ENCODE results near the gene GRK5. TPM values are rescaled to one million over a fixed set of nuclear protein-coding genes. Genes with fewer than 3 reads are reported as not detected.
A peak's percentile ranks its signal among the peaks of the same experiment; 100 is the strongest.

The GRK5 gene
- total RNA-seq, 2 donors from 2014 or later, result 85.3 to 90.2 TPM

GRCh38 chr10:119301397-119301796 is 94.0 kb downstream of the GRK5 start:
- no peak for TF ChIP-seq CTCF (IDR thresholded peaks at IDR 0.05)
- peaks cover 36 to 89% of the 10 kb centered on the region in 2 donors for H3K4me1 ChIP-seq (ENCODE audit: control insufficient read depth in 1 of 2, low read depth in 2 of 2)

GRCh38 chr10:119302172-119302571 is 94.8 kb downstream of the GRK5 start:
- H3K36me3 ChIP-seq, result no peaks in the 10 kb centered on the region
- TF ChIP-seq CTCF (IDR thresholded peaks at IDR 0.05), result no peak
- peaks cover 35 to 89% of the 10 kb centered on the region in 2 donors for H3K4me1 ChIP-seq (ENCODE audit: control insufficient read depth in 1 of 2, low read depth in 2 of 2)
- DNase-seq (ENCODE audit: low spot score), result no peak
- no peak for ATAC-seq (ENCODE audit: insufficient number of reproducible peaks, low FRiP score, low read depth)
- no peaks in the 10 kb centered on the region for H3K27me3 ChIP-seq (replicated peaks; ENCODE audit: insufficient read depth)
- no peaks in the 10 kb centered on the region for H3K9me3 ChIP-seq
- H3K4me3 ChIP-seq, result no peak overlapping the region
- H3K27ac ChIP-seq, result peak overlapping the region; percentile 72 to 73

More at GRCh38 chr10:119301397-119301796, 94.0 kb downstream of the GRK5 start:
- no peaks in the 10 kb centered on the region for H3K36me3 ChIP-seq
- H3K9me3 ChIP-seq, result no peaks in the 10 kb centered on the region
- DNase-seq (ENCODE audit: low spot score) (no peak), ATAC-seq (ENCODE audit: insufficient number of reproducible peaks, low FRiP score, low read depth) (no peak)
- H3K27ac ChIP-seq, result peak overlapping the region; percentile 72 to 73
- H3K4me3 ChIP-seq, result no peak overlapping the region
- no peaks in the 10 kb centered on the region for H3K27me3 ChIP-seq (replicated peaks; ENCODE audit: insufficient read depth)

GRCh38 chr10:119302591-119303253 is 95.4 kb downstream of the GRK5 start:
- Histone ChIP-seq H3K9me3 (no peaks in the 10 kb centered on the region), H3K27ac (peak overlapping the region; percentile 72 to 73), H3K36me3 (no peaks in the 10 kb centered on the region), H3K4me3 (no peak overlapping the region), H3K27me3 (replicated peaks; ENCODE audit: insufficient read depth) (no peaks in the 10 kb centered on the region), H3K4me1 (ENCODE audit: control insufficient read depth in 1 of 2, low read depth in 2 of 2) (peaks cover 35 to 89% of the 10 kb centered on the region in 2 donors)
- TF ChIP-seq CTCF (IDR thresholded peaks at IDR 0.05), result no peak
- ATAC-seq (ENCODE audit: insufficient number of reproducible peaks, low FRiP score, low read depth) (no peak), DNase-seq (ENCODE audit: low spot score) (no peak)

- DNase-seq (ENCODE audit: low spot score) (no peak), ATAC-seq (ENCODE audit: insufficient number of reproducible peaks, low FRiP score, low read depth) (no peak)
- Histone ChIP-seq H3K27me3 (replicated peaks; ENCODE audit: insufficient read depth) (no peaks in the 10 kb centered on the region), H3K9me3 (no peaks in the 10 kb centered on the region), H3K4me3 (no peak overlapping the region), H3K4me1 (ENCODE audit: control insufficient read depth in 1 of 2, low read depth in 2 of 2) (peaks cover 35 to 98% of the 10 kb centered on the region in 2 donors), H3K27ac (peak overlapping the region; percentile 72 to 73), H3K36me3 (no peaks in the 10 kb centered on the region)
- no peak for TF ChIP-seq CTCF (IDR thresholded peaks at IDR 0.05)
Measured at GRCh38 chr10:119303886-119304285, 96.5 kb downstream of the GRK5 start.

GRCh38 chr10:119304541-119304940 is 97.2 kb downstream of the GRK5 start:
- no peak for DNase-seq (ENCODE audit: low spot score)
- peak overlapping the region; percentile 89 to 92 for H3K27ac ChIP-seq
- H3K4me3 ChIP-seq, result no peak overlapping the region
- H3K9me3 ChIP-seq, result no peaks in the 10 kb centered on the region
- H3K36me3 ChIP-seq, result no peaks in the 10 kb centered on the region
- no peak for ATAC-seq (ENCODE audit: insufficient number of reproducible peaks, low FRiP score, low read depth)
- H3K4me1 ChIP-seq (ENCODE audit: control insufficient read depth in 1 of 2, low read depth in 2 of 2), result peaks cover 35 to 98% of the 10 kb centered on the region in 2 donors
- H3K27me3 ChIP-seq (replicated peaks; ENCODE audit: insufficient read depth), result no peaks in the 10 kb centered on the region
- no peak for TF ChIP-seq CTCF (IDR thresholded peaks at IDR 0.05)
